Psoas muscle (tissue), 8 donors: ENCODE measurements around the gene COASY. TPM values are rescaled to one million over a fixed set of nuclear protein-coding genes. Genes with fewer than 3 reads are reported as not detected.

Experiments
- ATAC-seq, 4 donors: fragments of 200-7000 bp; cut with Tn5 transposase; one replicate each; pipeline ENCODE4 v1.9.1; 2020; ENCODE audit warnings: moderate library complexity in 3 of 4, mild to moderate bottlenecking in 2 of 4
- DNase-seq, 2 donors: peaks; one replicate each; pipeline ENCODE4 v3.0.0-alpha.2; 2020
- H3K27ac ChIP-seq: fragments of 200-600 bp; one replicate; pipeline ENCODE4 v1.8.0; 2022
- H3K27me3 ChIP-seq, 3 donors: fragments of 200-600 bp in 1 of 3; one replicate each; pipeline versions ENCODE4 v1.6.1 to v1.8.0; 2013 to 2022; ENCODE audit warnings: low read length in 2 of 3, mild to moderate bottlenecking in 2 of 3, moderate library complexity in 1 of 3; ENCODE audit not compliant: insufficient read depth in 3 of 3
- H3K36me3 ChIP-seq, 2 donors: fragments of 200-600 bp in 1 of 2; one replicate each; pipeline versions ENCODE4 v1.6.1 to v1.8.0; 2013 to 2022; ENCODE audit warnings: low read depth in 1 of 2, mild to moderate bottlenecking in 1 of 2, moderate library complexity in 1 of 2; ENCODE audit not compliant: insufficient read depth in 1 of 2
- H3K4me1 ChIP-seq: fragments of 200-600 bp; one replicate; pipeline ENCODE4 v1.8.0; 2022
- H3K4me3 ChIP-seq: fragments of 200-600 bp; one replicate; pipeline ENCODE4 v1.8.0; 2022; ENCODE audit warnings: mild to moderate bottlenecking
- H3K9me3 ChIP-seq: fragments of 200-600 bp; one replicate; pipeline ENCODE4 v1.8.0; 2022
- CTCF ChIP-seq: fragments of 200-600 bp; IDR thresholded peaks from one replicate; pipeline ENCODE4 v1.8.0; 2022; ENCODE audit warnings: antibody characterized with exemption
- WGBS, 3 donors: extraction: QIAGEN DNeasy Blood & Tissue Kit; methylation state at CpG; one replicate each; pipeline versions ENCODE4 v1.1.6 to v1.1.7; 2013; 5-methylcytosine and 5-hydroxymethylcytosine counted together
- intact Hi-C, 2 donors: fragments of 100-400 bp; cut with DNase I; formaldehyde crosslinking; loops; one replicate each; pipeline versions ENCODE4 v1.11.0 to v1.14.2; 2022
- polyA plus RNA-seq, 3 donors: library from polyadenylated mRNA; stranded (reverse); fragments of 200-250 nt; gene quantifications; one replicate each; pipeline ENCODE4 v1.2.3, GENCODE V29; 2013
- total RNA-seq, 4 donors: library from RNA; stranded (reverse); fragmentation: NEBNext Ultra II Directional in 2 of 4; extraction: Animal tissue kit (Norgen Biotek cat#: 25700) in 2 of 4; gene quantifications; one replicate each; pipeline versions ENCODE4 v1.2.1 to v1.2.4, GENCODE V29; 2021 to 2023
- donor health status: healthy with polysubstance abuse.
- donor health status: DM: no; HTN: no; CAD: no; lungs with moderate emphysema.
- donor health status: Bipolar disorder and iron deficiency.
- donor health status: healthy.
- donor health status: DM: yes; HTN: yes; CAD: no.
- donor health status: DM: no; HTN: no; CAD: no.
- donor health status: DM: no; HTN: no; CAD: no.
- donor health status: DM: yes; HTN: yes; CAD: no.

The COASY gene
- total and polyA plus RNA-seq, 7 donors, result 31.6 to 141 (median 41.0) TPM

- H3K9me3 ChIP-seq, result no peaks in the 10 kb centered on the region
- H3K4me1 ChIP-seq, result peaks cover 27% of the 10 kb centered on the region
- H3K27ac ChIP-seq, result peak overlapping the region; percentile 84
- no peaks in the 10 kb centered on the region for H3K27me3 ChIP-seq
- H3K36me3 ChIP-seq, result no peaks in the 10 kb centered on the region
- ATAC-seq (peak; percentile 33 to 42 (median 38)), DNase-seq (peak; percentile 69 to 88)
- intact Hi-C loops, result no loop called here
- peak overlapping the region; percentile 71 for H3K4me3 ChIP-seq
- peak; percentile 46 for TF ChIP-seq CTCF
- 13 to 21% (median 15%) methylated on average over 41 to 60 of the region's 60 CpGs for WGBS, 3 donors
Measured at GRCh38 chr17:42531455-42532354, 30.2 kb upstream of the COASY start.

- peak in 2 of 4 donors; percentile 0 to 14 for ATAC-seq
- H3K27ac ChIP-seq, result peak overlapping the region; percentile 92
Measured at GRCh38 chr17:42535155-42536047, 26.5 kb upstream of the COASY start.

GRCh38 chr17:42536048-42536371, 25.9 kb upstream of the COASY start, which contains the start of gene NAGLU:
Gene NAGLU, plus strand, starts transcription at chr17:42536241. Its CDS starts 32 bp downstream, at chr17:42536273.
- Histone ChIP-seq H3K27ac (peak within 1 kb of the TSS; percentile 92), H3K4me3 (peak within 1 kb of the TSS; percentile 74), H3K9me3 (no peaks in the 10 kb centered on the region), H3K27me3 (no peaks in the 10 kb centered on the region), H3K36me3 (peaks cover 0 to 30% of the 10 kb centered on the region in 2 donors), H3K4me1 (peaks cover 28% of the 10 kb centered on the region)
- TF ChIP-seq CTCF, result no peak
- ATAC-seq (peak; percentile 81 to 84 (median 82)), DNase-seq (peak; percentile 98 to 99)
- 0% methylated on average over 20 to 40 of the region's 40 CpGs for WGBS, 3 donors
- intact Hi-C loops, result no loop called here

More at GRCh38 chr17:42535155-42536047, 26.5 kb upstream of the COASY start:
- no peak for TF ChIP-seq CTCF
- Histone ChIP-seq H3K4me3 (peak overlapping the region; percentile 74), H3K4me1 (peaks cover 30% of the 10 kb centered on the region), H3K27me3 (no peaks in the 10 kb centered on the region), H3K36me3 (peaks cover 0 to 24% of the 10 kb centered on the region in 2 donors), H3K9me3 (no peaks in the 10 kb centered on the region)
- DNase-seq, result peak in 1 of 2 donors; percentile 45
- 34 to 35% (median 35%) methylated on average over 26 of the region's 26 CpGs for WGBS, 3 donors
- intact Hi-C loops, result no loop called here

GRCh38 chr17:42536372-42537155, 25.4 kb upstream of the COASY start:
- Histone ChIP-seq H3K36me3 (peaks cover 0 to 35% of the 10 kb centered on the region in 2 donors), H3K27me3 (no peaks in the 10 kb centered on the region), H3K27ac (peak overlapping the region; percentile 92), H3K4me1 (peaks cover 27% of the 10 kb centered on the region), H3K4me3 (peak overlapping the region; percentile 74), H3K9me3 (no peaks in the 10 kb centered on the region)
- TF ChIP-seq CTCF, result peak; percentile 7
- ATAC-seq, result peak; percentile 78 to 85 (median 82)
- DNase-seq, result peak; percentile 89 to 95
- WGBS, 3 donors, result 0 to 1% (median 0%) methylated on average over 41 to 65 of the region's 65 CpGs
- intact Hi-C loops, result no loop called here
